Suppressor macrophage treated with lipopolysaccharide for 4 hours (primary cell): ENCODE data around the gene DNAH8.
A peak's percentile ranks its signal among the peaks of the same experiment; 100 is the strongest.
"Not testable (repeated sequence)": the region's sequence is repeated elsewhere in the genome, so short reads cannot be mapped to it uniquely, and the experiment has no call there.

Source experiments
- DNase-seq: peaks from one replicate; pipeline ENCODE4 v3.0.0-alpha.2; 2020

The DNAH8 gene

GRCh38 chr6:38846361-38846760, 131.2 kb downstream of the DNAH8 start:
- DNase-seq, result no peak

- DNase-seq, result no peak
These were observed 131.7 kb downstream of the DNAH8 start for GRCh38 chr6:38846844-38847243.

GRCh38 chr6:38847497-38847896, 132.4 kb downstream of the DNAH8 start:
- DNase-seq, result no peak

GRCh38 chr6:38848760-38849159, 133.6 kb downstream of the DNAH8 start:
- no peak for DNase-seq

- no peak for DNase-seq
These were observed 137.1 kb downstream of the DNAH8 start for GRCh38 chr6:38852215-38852614.

- DNase-seq, result no peak
These were observed 138.1 kb downstream of the DNAH8 start for GRCh38 chr6:38853236-38853635.

GRCh38 chr6:38856492-38856891, 141.4 kb downstream of the DNAH8 start:
- no peak for DNase-seq

- DNase-seq, result no peak
These were observed 142.7 kb downstream of the DNAH8 start for GRCh38 chr6:38857815-38858214.

- DNase-seq, result no peak
These were observed 144.9 kb downstream of the DNAH8 start for GRCh38 chr6:38860041-38860440.

- no peak for DNase-seq
These were observed 146.9 kb downstream of the DNAH8 start for GRCh38 chr6:38861926-38862401.

GRCh38 chr6:38865521-38866174, 150.5 kb downstream of the DNAH8 start:
- no peak for DNase-seq

- no peak for DNase-seq
These were observed 152.6 kb downstream of the DNAH8 start for GRCh38 chr6:38867726-38868125.

- peak; percentile 63 for DNase-seq
These were observed 156.8 kb downstream of the DNAH8 start for GRCh38 chr6:38871741-38872568.

GRCh38 chr6:38873001-38873400, 157.9 kb downstream of the DNAH8 start:
- no peak for DNase-seq

GRCh38 chr6:38873816-38874215, 158.7 kb downstream of the DNAH8 start:
- not testable (repeated sequence) for DNase-seq

- peak; percentile 45 for DNase-seq
These were observed 161.4 kb downstream of the DNAH8 start for GRCh38 chr6:38876475-38876874.

- DNase-seq, result peak; percentile 57
These were observed 162.6 kb downstream of the DNAH8 start for GRCh38 chr6:38877721-38878120.

- no peak for DNase-seq
These were observed 167.0 kb downstream of the DNAH8 start for GRCh38 chr6:38882157-38882556.

GRCh38 chr6:38897507-38897906, 182.4 kb downstream of the DNAH8 start:
- DNase-seq, result no peak

- no peak for DNase-seq
These were observed 186.9 kb downstream of the DNAH8 start for GRCh38 chr6:38901802-38902522.

GRCh38 chr6:38906582-38906981, 191.5 kb downstream of the DNAH8 start:
- no peak for DNase-seq

- DNase-seq, result no peak
These were observed 192.2 kb downstream of the DNAH8 start for GRCh38 chr6:38907264-38907663.

- DNase-seq, result peak; percentile 0
These were observed 194.1 kb downstream of the DNAH8 start for GRCh38 chr6:38909015-38909730.
